GM12873 (cell line): ENCODE measurements around the gene FAM25C.
"Not testable (repeated sequence)": the region's sequence is repeated elsewhere in the genome, so short reads cannot be mapped to it uniquely, and the experiment has no call there.

Experiments used
- CTCF ChIP-seq: IDR thresholded peaks from 2 replicates; pipeline ENCODE4 v1.5.1; 2012; ENCODE audit warnings: low read depth, mild to moderate bottlenecking, moderate library complexity, low read length, control low read depth; ENCODE audit not compliant: insufficient read depth; ENCODE audit errors: missing control alignments

The FAM25C gene

GRCh38 chr10:47999691-48000090, at the start of gene FAM25C:
TSS of gene FAM25C (minus strand) at chr10:47999791. CDS start at chr10:47999765, 26 bp downstream.
- TF ChIP-seq CTCF = not testable (repeated sequence)
